ENCODE data around the gene APOC3.

The APOC3 gene

GRCh38 chr11:116866804-116867455, 37.2 kb downstream of the APOC3 start:
- H3K4me1 ChIP-seq (ENCODE audit: control insufficient read depth, insufficient read depth, low read length) = no peaks in the 10 kb centered on the region
- peaks cover 89% of the 10 kb centered on the region for H3K36me3 ChIP-seq (ENCODE audit: control insufficient read depth, insufficient read depth, low read length)

GRCh38 chr11:116867619-116868018, 37.9 kb downstream of the APOC3 start:
- H3K4me1 ChIP-seq (ENCODE audit: control insufficient read depth, insufficient read depth, low read length) = no peaks in the 10 kb centered on the region
- H3K36me3 ChIP-seq (ENCODE audit: control insufficient read depth, insufficient read depth, low read length) = peaks cover 89% of the 10 kb centered on the region
- H3K27ac ChIP-seq (ENCODE audit: low read depth, low read length) = no peak overlapping the region

More at GRCh38 chr11:116866804-116867455, 37.2 kb downstream of the APOC3 start:
- Histone ChIP-seq H3K9me3 (ENCODE audit: control insufficient read depth, insufficient read depth, low read length) (no peaks in the 10 kb centered on the region), H3K4me3 (ENCODE audit: low read depth, low read length) (no peak overlapping the region), H3K9ac (ENCODE audit: low read depth, low read length) (no peak overlapping the region), H3K27ac (ENCODE audit: low read depth, low read length) (no peak overlapping the region), H3K27me3 (ENCODE audit: control insufficient read depth, insufficient read depth, low read length) (no peaks in the 10 kb centered on the region)

GRCh38 chr11:116868066-116868465, 38.4 kb downstream of the APOC3 start:
- Histone ChIP-seq H3K36me3 (ENCODE audit: control insufficient read depth, insufficient read depth, low read length) (peaks cover 92% of the 10 kb centered on the region), H3K9me3 (ENCODE audit: control insufficient read depth, insufficient read depth, low read length) (no peaks in the 10 kb centered on the region)

More at GRCh38 chr11:116867619-116868018, 37.9 kb downstream of the APOC3 start:
- Histone ChIP-seq H3K4me3 (ENCODE audit: low read depth, low read length) (no peak overlapping the region), H3K9ac (ENCODE audit: low read depth, low read length) (no peak overlapping the region), H3K9me3 (ENCODE audit: control insufficient read depth, insufficient read depth, low read length) (no peaks in the 10 kb centered on the region), H3K27me3 (ENCODE audit: control insufficient read depth, insufficient read depth, low read length) (no peaks in the 10 kb centered on the region)

GRCh38 chr11:116869610-116870009, 39.9 kb downstream of the APOC3 start:
- no peak overlapping the region for H3K4me3 ChIP-seq (ENCODE audit: low read depth, low read length)
- H3K9me3 ChIP-seq (ENCODE audit: control insufficient read depth, insufficient read depth, low read length) = no peaks in the 10 kb centered on the region
- peaks cover 92% of the 10 kb centered on the region for H3K36me3 ChIP-seq (ENCODE audit: control insufficient read depth, insufficient read depth, low read length)
- H3K4me1 ChIP-seq (ENCODE audit: control insufficient read depth, insufficient read depth, low read length) = no peaks in the 10 kb centered on the region
- H3K27me3 ChIP-seq (ENCODE audit: control insufficient read depth, insufficient read depth, low read length) = no peaks in the 10 kb centered on the region
- no peak overlapping the region for H3K9ac ChIP-seq (ENCODE audit: low read depth, low read length)
- no peak overlapping the region for H3K27ac ChIP-seq (ENCODE audit: low read depth, low read length)

More at GRCh38 chr11:116868066-116868465, 38.4 kb downstream of the APOC3 start:
- no peak overlapping the region for H3K4me3 ChIP-seq (ENCODE audit: low read depth, low read length)
- H3K9ac ChIP-seq (ENCODE audit: low read depth, low read length) = no peak overlapping the region
- H3K27ac ChIP-seq (ENCODE audit: low read depth, low read length) = no peak overlapping the region
- H3K4me1 ChIP-seq (ENCODE audit: control insufficient read depth, insufficient read depth, low read length) = no peaks in the 10 kb centered on the region
- no peaks in the 10 kb centered on the region for H3K27me3 ChIP-seq (ENCODE audit: control insufficient read depth, insufficient read depth, low read length)

- peaks cover 92% of the 10 kb centered on the region for H3K36me3 ChIP-seq (ENCODE audit: control insufficient read depth, insufficient read depth, low read length)
Observed at GRCh38 chr11:116870054-116870453, 40.3 kb downstream of the APOC3 start.

GRCh38 chr11:116871248-116871647, 41.5 kb downstream of the APOC3 start:
- Histone ChIP-seq H3K27me3 (ENCODE audit: control insufficient read depth, insufficient read depth, low read length) (no peaks in the 10 kb centered on the region), H3K9ac (ENCODE audit: low read depth, low read length) (no peak overlapping the region), H3K27ac (ENCODE audit: low read depth, low read length) (no peak overlapping the region), H3K9me3 (ENCODE audit: control insufficient read depth, insufficient read depth, low read length) (no peaks in the 10 kb centered on the region), H3K4me3 (ENCODE audit: low read depth, low read length) (no peak overlapping the region), H3K4me1 (ENCODE audit: control insufficient read depth, insufficient read depth, low read length) (no peaks in the 10 kb centered on the region), H3K36me3 (ENCODE audit: control insufficient read depth, insufficient read depth, low read length) (peaks cover 90% of the 10 kb centered on the region)

More at GRCh38 chr11:116870054-116870453, 40.3 kb downstream of the APOC3 start:
- no peaks in the 10 kb centered on the region for H3K4me1 ChIP-seq (ENCODE audit: control insufficient read depth, insufficient read depth, low read length)
- H3K27me3 ChIP-seq (ENCODE audit: control insufficient read depth, insufficient read depth, low read length) = no peaks in the 10 kb centered on the region
- H3K9ac ChIP-seq (ENCODE audit: low read depth, low read length) = no peak overlapping the region
- no peak overlapping the region for H3K27ac ChIP-seq (ENCODE audit: low read depth, low read length)
- no peak overlapping the region for H3K4me3 ChIP-seq (ENCODE audit: low read depth, low read length)
- H3K9me3 ChIP-seq (ENCODE audit: control insufficient read depth, insufficient read depth, low read length) = no peaks in the 10 kb centered on the region

- H3K4me3 ChIP-seq (ENCODE audit: low read depth, low read length) = no peak overlapping the region
- no peak overlapping the region for H3K27ac ChIP-seq (ENCODE audit: low read depth, low read length)
- H3K9ac ChIP-seq (ENCODE audit: low read depth, low read length) = no peak overlapping the region
- no peaks in the 10 kb centered on the region for H3K4me1 ChIP-seq (ENCODE audit: control insufficient read depth, insufficient read depth, low read length)
- peaks cover 73% of the 10 kb centered on the region for H3K36me3 ChIP-seq (ENCODE audit: control insufficient read depth, insufficient read depth, low read length)
- H3K9me3 ChIP-seq (ENCODE audit: control insufficient read depth, insufficient read depth, low read length) = no peaks in the 10 kb centered on the region
- H3K27me3 ChIP-seq (ENCODE audit: control insufficient read depth, insufficient read depth, low read length) = no peaks in the 10 kb centered on the region
Observed at GRCh38 chr11:116873381-116873780, 43.7 kb downstream of the APOC3 start.

GRCh38 chr11:116874251-116874650, 44.5 kb downstream of the APOC3 start:
- Histone ChIP-seq H3K36me3 (ENCODE audit: control insufficient read depth, insufficient read depth, low read length) (peaks cover 68% of the 10 kb centered on the region), H3K27me3 (ENCODE audit: control insufficient read depth, insufficient read depth, low read length) (no peaks in the 10 kb centered on the region), H3K9ac (ENCODE audit: low read depth, low read length) (no peak overlapping the region), H3K4me1 (ENCODE audit: control insufficient read depth, insufficient read depth, low read length) (no peaks in the 10 kb centered on the region), H3K27ac (ENCODE audit: low read depth, low read length) (no peak overlapping the region), H3K4me3 (ENCODE audit: low read depth, low read length) (no peak overlapping the region), H3K9me3 (ENCODE audit: control insufficient read depth, insufficient read depth, low read length) (no peaks in the 10 kb centered on the region)

GRCh38 chr11:116875194-116875593, 45.5 kb downstream of the APOC3 start:
- no peak overlapping the region for H3K9ac ChIP-seq (ENCODE audit: low read depth, low read length)
- peaks cover 59% of the 10 kb centered on the region for H3K36me3 ChIP-seq (ENCODE audit: control insufficient read depth, insufficient read depth, low read length)
- H3K27me3 ChIP-seq (ENCODE audit: control insufficient read depth, insufficient read depth, low read length) = no peaks in the 10 kb centered on the region
- no peaks in the 10 kb centered on the region for H3K9me3 ChIP-seq (ENCODE audit: control insufficient read depth, insufficient read depth, low read length)
- H3K4me1 ChIP-seq (ENCODE audit: control insufficient read depth, insufficient read depth, low read length) = no peaks in the 10 kb centered on the region
- H3K27ac ChIP-seq (ENCODE audit: low read depth, low read length) = no peak overlapping the region
- H3K4me3 ChIP-seq (ENCODE audit: low read depth, low read length) = no peak overlapping the region

- H3K9me3 ChIP-seq (ENCODE audit: control insufficient read depth, insufficient read depth, low read length) = no peaks in the 10 kb centered on the region
- no peak overlapping the region for H3K9ac ChIP-seq (ENCODE audit: low read depth, low read length)
- no peaks in the 10 kb centered on the region for H3K4me1 ChIP-seq (ENCODE audit: control insufficient read depth, insufficient read depth, low read length)
- no peak overlapping the region for H3K4me3 ChIP-seq (ENCODE audit: low read depth, low read length)
- H3K36me3 ChIP-seq (ENCODE audit: control insufficient read depth, insufficient read depth, low read length) = peaks cover 44% of the 10 kb centered on the region
- H3K27ac ChIP-seq (ENCODE audit: low read depth, low read length) = no peak overlapping the region
- no peaks in the 10 kb centered on the region for H3K27me3 ChIP-seq (ENCODE audit: control insufficient read depth, insufficient read depth, low read length)
Observed at GRCh38 chr11:116876656-116877055, 46.9 kb downstream of the APOC3 start.

GRCh38 chr11:116879800-116880625, 50.3 kb downstream of the APOC3 start:
- Histone ChIP-seq H3K9me3 (ENCODE audit: control insufficient read depth, insufficient read depth, low read length) (no peaks in the 10 kb centered on the region), H3K36me3 (ENCODE audit: control insufficient read depth, insufficient read depth, low read length) (peaks cover 11% of the 10 kb centered on the region), H3K27ac (ENCODE audit: low read depth, low read length) (no peak overlapping the region), H3K27me3 (ENCODE audit: control insufficient read depth, insufficient read depth, low read length) (no peaks in the 10 kb centered on the region), H3K4me1 (ENCODE audit: control insufficient read depth, insufficient read depth, low read length) (no peaks in the 10 kb centered on the region), H3K4me3 (ENCODE audit: low read depth, low read length) (no peak overlapping the region), H3K9ac (ENCODE audit: low read depth, low read length) (no peak overlapping the region)

Measured in HUES48 (cell line).